Activated CD4-positive, alpha-beta memory T cell treated with anti-CD3 and anti-CD28 coated beads for 36 hours (primary cell): ENCODE data around the gene VARS1. TPM values are rescaled to one million over a fixed set of nuclear protein-coding genes. Genes with fewer than 3 reads are reported as not detected.

Experiments
- CTCF ChIA-PET: fragments of 350-600 bp; sonication (Branson Sonifier 250); formaldehyde crosslinking; loops from one replicate; lab custom pipeline; 2021; ENCODE audit warnings: antibody characterized with exemption, inconsistent platforms; lab: Charles Lee
- POLR2A ChIA-PET: fragments of 350-600 bp; sonication (Branson Sonifier 250); formaldehyde crosslinking; loops from one replicate; lab custom pipeline; 2021; ENCODE audit warnings: antibody characterized with exemption; lab: Charles Lee
- DNase-seq: peaks from one replicate; pipeline ENCODE4 v3.0.0-alpha.2; 2020
- H3K27ac Mint-ChIP-seq: one replicate; pipeline ENCODE4 v1.8.0; 2021; ENCODE audit warnings: mixed read lengths
- H3K27me3 Mint-ChIP-seq: one replicate; pipeline ENCODE4 v1.8.0; 2021; ENCODE audit warnings: mixed read lengths
- H3K36me3 Mint-ChIP-seq: one replicate; pipeline ENCODE4 v1.8.0; 2021; ENCODE audit warnings: mixed read lengths
- H3K4me1 Mint-ChIP-seq: one replicate; pipeline ENCODE4 v1.8.0; 2021; ENCODE audit warnings: low read depth, mixed read lengths
- H3K4me3 Mint-ChIP-seq: one replicate; pipeline ENCODE4 v1.8.0; 2021; ENCODE audit warnings: mild to moderate bottlenecking, mixed read lengths
- H3K9me3 Mint-ChIP-seq: one replicate; pipeline ENCODE4 v1.8.0; 2021; ENCODE audit warnings: mixed read lengths
- intact Hi-C: fragments of 100-400 bp; cut with micrococcal nuclease; formaldehyde crosslinking; loops from one replicate; pipeline ENCODE4 v1.15.1; 2023
- total RNA-seq, 2 experiments: library from RNA; stranded (reverse); gene quantifications; one replicate each; pipeline ENCODE4 v1.2.3, GENCODE V29; 2021

The VARS1 gene
- total RNA-seq, 2 experiments from 2014 or later, result 141 to 153 TPM

GRCh38 chr6:31779908-31780307 lies 15.6 kb downstream of the VARS1 start:
- intact Hi-C loops, result loop anchor here (5.0 kb wide), 1 partner anchor 42 kb away; no protein-coding TSS in a partner anchor
- H3K27ac Mint-ChIP-seq, result no peak overlapping the region
- H3K9me3 Mint-ChIP-seq, result no peaks in the 10 kb centered on the region
- no peaks in the 10 kb centered on the region for H3K27me3 Mint-ChIP-seq
- ChIA-PET POLR2A (no interaction called here), CTCF (interaction anchor here (3.3 kb wide), 1 partner anchor 10 kb away, joined by 15 read pairs; no protein-coding TSS in a partner anchor)
- H3K4me1 Mint-ChIP-seq, result peaks cover 27% of the 10 kb centered on the region
- peaks cover 38% of the 10 kb centered on the region for H3K36me3 Mint-ChIP-seq
- no peak for DNase-seq
- no peak overlapping the region for H3K4me3 Mint-ChIP-seq

- H3K36me3 Mint-ChIP-seq, result peaks cover 32% of the 10 kb centered on the region
- no peak overlapping the region for H3K27ac Mint-ChIP-seq
- ChIA-PET POLR2A (no interaction called here), CTCF (interaction anchor here (1.9 to 3.3 kb wide), 3 partner anchors 10 to 12 kb away, joined by 6 to 15 read pairs (median 8); no protein-coding TSS in a partner anchor)
- intact Hi-C loops, result loop anchor here (5.0 kb wide), 1 partner anchor 43 kb away; no protein-coding TSS in a partner anchor
- peaks cover 27% of the 10 kb centered on the region for H3K4me1 Mint-ChIP-seq
- H3K4me3 Mint-ChIP-seq, result no peak overlapping the region
- H3K9me3 Mint-ChIP-seq, result no peaks in the 10 kb centered on the region
- no peaks in the 10 kb centered on the region for H3K27me3 Mint-ChIP-seq
- no peak for DNase-seq
Measured at GRCh38 chr6:31778999-31779885, 16.3 kb downstream of the VARS1 start.

GRCh38 chr6:31778193-31778592 lies 17.4 kb downstream of the VARS1 start:
- DNase-seq, result no peak
- Mint-ChIP-seq H3K36me3 (peaks cover 28% of the 10 kb centered on the region), H3K27ac (no peak overlapping the region), H3K4me1 (peaks cover 27% of the 10 kb centered on the region), H3K27me3 (no peaks in the 10 kb centered on the region), H3K9me3 (no peaks in the 10 kb centered on the region), H3K4me3 (no peak overlapping the region)
- intact Hi-C loops, result loop anchor here (5.0 kb wide), 1 partner anchor 44 kb away; no protein-coding TSS in a partner anchor
- POLR2A ChIA-PET, result no interaction called here
- CTCF ChIA-PET, result interaction anchor here (1.3 to 1.9 kb wide), 3 partner anchors 9 to 18 kb away, joined by 5 to 8 read pairs (median 6); partner anchors contain the start of gene VARS1

- Mint-ChIP-seq H3K4me1 (peaks cover 32% of the 10 kb centered on the region), H3K36me3 (peaks cover 24% of the 10 kb centered on the region), H3K9me3 (no peaks in the 10 kb centered on the region), H3K27ac (peak overlapping the region; percentile 74), H3K4me3 (no peak overlapping the region), H3K27me3 (no peaks in the 10 kb centered on the region)
- intact Hi-C loops, result loop anchor here (2.0 to 5.0 kb wide), 2 partner anchors 17 to 45 kb away; partner anchors contain the start of gene VARS1
- no peak for DNase-seq
- CTCF ChIA-PET, result interaction anchor here (1.3 to 1.9 kb wide), 3 partner anchors 8 to 18 kb away, joined by 5 to 8 read pairs (median 6); partner anchors contain the start of gene VARS1
- POLR2A ChIA-PET, result interaction anchor here (0.7 to 0.8 kb wide), 2 partner anchors 17 to 56 kb away, joined by 3 read pairs; no protein-coding TSS in a partner anchor
Measured at GRCh38 chr6:31777667-31778050, 17.9 kb downstream of the VARS1 start.

- Mint-ChIP-seq H3K9me3 (no peaks in the 10 kb centered on the region), H3K27ac (peak within 1 kb of the TSS; percentile 74), H3K36me3 (peaks cover 20% of the 10 kb centered on the region), H3K4me1 (peaks cover 36% of the 10 kb centered on the region), H3K27me3 (no peaks in the 10 kb centered on the region), H3K4me3 (peak within 1 kb of the TSS; percentile 26)
- CTCF ChIA-PET, result interaction anchor here (1.3 to 1.9 kb wide), 3 partner anchors 8 to 19 kb away, joined by 5 to 8 read pairs (median 6); partner anchors contain the start of gene VARS1
- peak; percentile 91 for DNase-seq
- intact Hi-C loops, result loop anchor here (2.0 to 5.0 kb wide), 2 partner anchors 18 to 45 kb away; partner anchors contain the start of gene VARS1
- POLR2A ChIA-PET, result interaction anchor here (0.7 to 0.8 kb wide), 2 partner anchors 18 to 57 kb away, joined by 3 read pairs; no protein-coding TSS in a partner anchor
Measured at GRCh38 chr6:31776989-31777666, 18.4 kb downstream of the VARS1 start, which contains the start of gene VWA7. Gene VWA7 (minus strand): TSS chr6:31777328. CDS start chr6:31776779, 549 bp downstream.

GRCh38 chr6:31776485-31776988 lies 19.0 kb downstream of the VARS1 start:
- H3K27ac Mint-ChIP-seq, result peak overlapping the region; percentile 56
- intact Hi-C loops, result loop anchor here (2.0 to 5.0 kb wide), 2 partner anchors 18 to 46 kb away; partner anchors contain the start of gene VARS1

GRCh38 chr6:31775633-31776484 lies 19.7 kb downstream of the VARS1 start:
- POLR2A ChIA-PET, result interaction anchor here (0.9 kb wide), 1 partner anchor 36 kb away, joined by 3 read pairs; no protein-coding TSS in a partner anchor
- CTCF ChIA-PET, result interaction anchor here (1.9 kb wide), 1 partner anchor 16 kb away, joined by 7 read pairs; no protein-coding TSS in a partner anchor
- intact Hi-C loops, result loop anchor here (2.0 to 5.0 kb wide), 2 partner anchors 19 to 46 kb away; partner anchors contain the start of gene VARS1

More at GRCh38 chr6:31776485-31776988, 19.0 kb downstream of the VARS1 start:
- Mint-ChIP-seq H3K27me3 (no peaks in the 10 kb centered on the region), H3K4me3 (peak overlapping the region; percentile 26), H3K4me1 (peaks cover 39% of the 10 kb centered on the region), H3K9me3 (no peaks in the 10 kb centered on the region), H3K36me3 (peaks cover 20% of the 10 kb centered on the region)
- POLR2A ChIA-PET, result no interaction called here
- no peak for DNase-seq
- CTCF ChIA-PET, result no interaction called here

GRCh38 chr6:31775184-31775583 lies 20.4 kb downstream of the VARS1 start:
- intact Hi-C loops, result loop anchor here (5.0 kb wide), 1 partner anchor 47 kb away; no protein-coding TSS in a partner anchor
- H3K4me1 Mint-ChIP-seq, result peaks cover 44% of the 10 kb centered on the region
- ChIA-PET CTCF (interaction anchor here (1.9 kb wide), 1 partner anchor 16 kb away, joined by 7 read pairs; no protein-coding TSS in a partner anchor), POLR2A (interaction anchor here (0.9 kb wide), 1 partner anchor 37 kb away, joined by 3 read pairs; no protein-coding TSS in a partner anchor)
- no peaks in the 10 kb centered on the region for H3K9me3 Mint-ChIP-seq
- DNase-seq, result no peak
- no peak overlapping the region for H3K27ac Mint-ChIP-seq
- no peak overlapping the region for H3K4me3 Mint-ChIP-seq
- H3K27me3 Mint-ChIP-seq, result no peaks in the 10 kb centered on the region
- peaks cover 8% of the 10 kb centered on the region for H3K36me3 Mint-ChIP-seq

More at GRCh38 chr6:31775633-31776484, 19.7 kb downstream of the VARS1 start:
- no peak for DNase-seq
- no peaks in the 10 kb centered on the region for H3K27me3 Mint-ChIP-seq
- no peak overlapping the region for H3K4me3 Mint-ChIP-seq
- peak overlapping the region; percentile 56 for H3K27ac Mint-ChIP-seq
- H3K9me3 Mint-ChIP-seq, result no peaks in the 10 kb centered on the region
- peaks cover 44% of the 10 kb centered on the region for H3K4me1 Mint-ChIP-seq
- peaks cover 15% of the 10 kb centered on the region for H3K36me3 Mint-ChIP-seq

GRCh38 chr6:31771992-31772358 lies 23.6 kb downstream of the VARS1 start:
- H3K9me3 Mint-ChIP-seq, result no peaks in the 10 kb centered on the region
- no peak overlapping the region for H3K4me3 Mint-ChIP-seq
- H3K27me3 Mint-ChIP-seq, result no peaks in the 10 kb centered on the region
- peaks cover 39% of the 10 kb centered on the region for H3K4me1 Mint-ChIP-seq
- peak; percentile 32 for DNase-seq
- ChIA-PET CTCF (interaction anchor here (0.9 to 4.9 kb wide), 3 partner anchors 23 to 34 kb away, joined by 4 to 67 read pairs (median 6); partner anchors contain the start of genes CLIC1, MSH5 and VARS1), POLR2A (interaction anchor here (0.6 to 1.4 kb wide), 2 partner anchors 24 to 35 kb away, joined by 3 to 4 read pairs; partner anchors contain the start of genes LSM2 and VARS1)
- no peak overlapping the region for H3K27ac Mint-ChIP-seq
- intact Hi-C loops, result no loop called here
- H3K36me3 Mint-ChIP-seq, result peaks cover under 1% of the 10 kb centered on the region

GRCh38 chr6:31770860-31771259 lies 24.7 kb downstream of the VARS1 start:
- peaks cover 28% of the 10 kb centered on the region for H3K4me1 Mint-ChIP-seq
- intact Hi-C loops, result no loop called here
- no peaks in the 10 kb centered on the region for H3K9me3 Mint-ChIP-seq
- no peak for DNase-seq
- CTCF ChIA-PET, result interaction anchor here (0.7 to 4.9 kb wide), 11 partner anchors 10 to 182 kb away, joined by 3 to 67 read pairs (median 13); partner anchors contain the start of genes CLIC1, DDAH2, LY6G5C and MSH5
- POLR2A ChIA-PET, result interaction anchor here (1.4 kb wide), 1 partner anchor 36 kb away, joined by 3 read pairs; the partner anchor contains the start of gene LSM2
- H3K27ac Mint-ChIP-seq, result peak overlapping the region; percentile 50
- H3K36me3 Mint-ChIP-seq, result no peaks in the 10 kb centered on the region
- H3K4me3 Mint-ChIP-seq, result no peak overlapping the region
- no peaks in the 10 kb centered on the region for H3K27me3 Mint-ChIP-seq
